ENCODE data around the gene PAPPA.

- no peak for TF ChIP-seq POLR2AphosphoS5 (IDR thresholded peaks at IDR 0.05)
- no peak for TF ChIP-seq CTCF (IDR thresholded peaks at IDR 0.05)
- TF ChIP-seq EP300 (IDR thresholded peaks at IDR 0.05), result no peak
Measured at GRCh38 chr9:116372081-116372673, 218.6 kb downstream of the PAPPA start.

Data from esophagus muscularis mucosa (tissue), 4 donors.